T-helper 17 cell (primary cell): ENCODE measurements around the gene VSX1. TPM values are rescaled to one million over a fixed set of nuclear protein-coding genes. Genes with fewer than 3 reads are reported as not detected.

Experiments used
- ATAC-seq: fragments of 150-1000 bp; cut with Tn5 transposase; 2 replicates; pipeline ENCODE4 v1.10.0; 2021; ENCODE audit warnings: mild to moderate bottlenecking, moderate library complexity
- DNase-seq, 3 donors: peaks; one replicate each; pipeline versions ENCODE4 v3.0.0 to v3.0.0-alpha.2; 2020 to 2021
- H3K9me3 ChIP-seq: one replicate; pipeline ENCODE4 v1.7.0; 2013; ENCODE audit warnings: low read length, mild to moderate bottlenecking; ENCODE audit not compliant: control insufficient read depth, poor library complexity, severe bottlenecking
- H3K27ac Mint-ChIP-seq: one replicate; pipeline ENCODE4 v1.8.0; 2022; ENCODE audit warnings: mild to moderate bottlenecking, moderate library complexity, mixed read lengths
- H3K27me3 Mint-ChIP-seq: one replicate; pipeline ENCODE4 v1.8.0; 2022; ENCODE audit warnings: mixed read lengths
- H3K36me3 Mint-ChIP-seq: one replicate; pipeline ENCODE4 v1.8.0; 2022; ENCODE audit warnings: low read depth, mixed read lengths
- H3K4me1 Mint-ChIP-seq: one replicate; pipeline ENCODE4 v1.8.0; 2022; ENCODE audit warnings: mild to moderate bottlenecking, mixed read lengths
- H3K4me3 Mint-ChIP-seq: one replicate; pipeline ENCODE4 v1.8.0; 2022; ENCODE audit warnings: mild to moderate bottlenecking, moderate library complexity, mixed read lengths
- total RNA-seq, 4 donors: library from RNA in 2 of 4; stranded (reverse) in 2 of 4; gene quantifications; one replicate each; pipeline ENCODE4 v1.2.3 and lab custom pipeline; 2022 to 2026

The VSX1 gene
- total RNA-seq, 2 donors from 2014 or later = not detected

DNA sequence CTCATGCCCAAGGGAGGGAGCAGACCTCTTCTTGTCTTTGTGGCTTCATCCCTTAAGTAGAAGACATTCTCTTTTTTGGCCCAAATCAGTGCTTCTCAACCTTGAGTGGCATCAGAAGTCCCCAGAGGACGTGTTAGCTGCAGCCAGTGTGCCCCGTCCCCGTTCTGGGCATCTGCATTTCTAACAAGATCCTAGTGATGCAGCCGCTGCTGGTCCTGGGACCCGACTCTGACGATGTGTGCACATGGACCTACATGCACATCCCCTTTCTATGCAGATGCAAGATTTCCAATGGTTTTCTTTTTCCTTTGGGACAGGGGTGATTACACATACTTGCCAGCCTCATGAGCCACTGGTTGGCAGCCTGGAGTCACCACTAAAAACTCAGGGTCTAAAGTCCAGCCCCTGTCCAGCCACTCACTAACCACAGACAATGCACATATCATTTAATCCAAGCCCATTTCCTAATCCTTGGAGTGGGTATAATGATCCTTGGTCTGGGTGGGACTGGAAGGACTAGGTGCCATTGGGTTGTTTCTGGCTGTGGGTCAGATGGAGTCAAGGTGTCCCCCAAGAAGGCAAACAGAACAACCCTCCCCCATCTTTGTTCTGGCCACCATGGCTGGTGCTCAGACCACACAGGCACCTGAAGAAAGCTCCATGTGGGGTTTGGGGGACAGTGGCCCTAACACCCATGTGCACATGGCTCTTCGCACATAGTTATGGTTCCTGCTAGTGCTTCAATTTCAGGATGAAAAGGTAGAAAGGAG, 30.4 kb downstream of the VSX1 start:
- Mint-ChIP-seq H3K36me3 (peaks cover 3% of the 10 kb centered on the region), H3K27ac (peak overlapping the region; percentile 59), H3K4me3 (no peak overlapping the region), H3K4me1 (peaks cover 48% of the 10 kb centered on the region), H3K27me3 (no peaks in the 10 kb centered on the region)
- ATAC-seq (no peak), DNase-seq (no peak)
- H3K9me3 ChIP-seq = no peaks in the 10 kb centered on the region

DNA sequence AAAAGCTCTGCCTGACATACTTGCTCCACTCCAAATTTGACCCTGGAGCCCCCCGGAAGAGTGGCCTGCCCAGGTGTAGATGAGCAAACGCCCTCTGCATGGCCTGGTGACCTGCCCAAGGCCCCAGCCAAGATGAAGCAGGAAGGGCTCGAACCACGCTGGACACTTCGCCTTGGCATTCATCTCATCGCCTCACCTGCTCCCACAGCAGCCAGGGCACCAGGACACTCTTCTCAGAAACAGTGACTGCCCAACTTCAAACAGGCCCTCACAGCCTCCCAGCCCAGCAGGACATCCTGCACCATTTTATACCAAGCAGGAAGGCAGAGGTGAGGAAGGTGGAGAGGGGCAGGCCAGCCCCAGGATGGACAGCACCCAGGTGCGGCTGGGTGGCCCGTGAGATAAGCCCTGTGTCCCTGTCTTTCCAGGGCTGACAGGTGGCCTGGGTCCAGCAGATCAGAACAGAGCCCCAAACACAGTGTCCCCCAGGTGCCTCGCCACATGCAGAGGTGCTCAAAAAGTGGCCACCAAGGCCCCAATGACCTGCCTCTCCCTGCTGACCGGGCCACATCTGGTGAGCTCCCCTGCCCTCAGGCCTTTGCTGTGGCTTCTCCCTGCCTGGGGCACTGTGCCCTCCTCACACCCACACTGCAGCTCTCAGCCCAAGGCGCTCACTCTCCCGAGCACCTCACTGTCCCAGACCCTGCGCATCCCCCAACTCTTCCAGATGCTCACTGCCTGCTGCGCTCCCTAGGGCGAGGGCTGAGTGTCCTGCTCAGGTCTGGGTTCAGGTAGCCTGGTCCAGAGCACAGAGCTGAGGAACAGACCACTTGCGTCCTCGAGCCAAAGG, 31.2 kb downstream of the VSX1 start:
- Mint-ChIP-seq H3K27ac (peak overlapping the region; percentile 51), H3K27me3 (no peaks in the 10 kb centered on the region), H3K36me3 (peaks cover 3% of the 10 kb centered on the region), H3K4me3 (no peak overlapping the region), H3K4me1 (peaks cover 42% of the 10 kb centered on the region)
- no peak for ATAC-seq
- no peaks in the 10 kb centered on the region for H3K9me3 ChIP-seq
- DNase-seq = no peak

DNA sequence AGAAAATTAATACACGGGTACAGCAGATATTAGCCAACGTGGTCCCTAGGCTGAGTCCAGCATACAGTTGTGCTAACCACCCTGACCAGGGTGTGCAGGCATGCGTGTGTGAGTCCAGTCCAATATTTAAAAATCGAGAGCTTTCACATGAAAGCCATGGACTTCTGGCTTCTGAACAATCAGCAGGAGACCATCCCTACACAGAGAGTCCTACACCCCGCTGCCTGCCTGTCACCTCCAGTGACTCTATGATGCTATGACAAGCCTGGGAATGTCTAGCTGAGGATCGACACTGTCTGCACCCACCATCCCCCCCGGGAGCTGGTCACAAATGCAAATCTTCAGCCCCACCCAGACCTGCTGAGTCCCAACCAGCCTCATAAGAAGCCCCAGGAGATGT, 31.9 kb downstream of the VSX1 start:
- Mint-ChIP-seq H3K27me3 (no peaks in the 10 kb centered on the region), H3K4me1 (peaks cover 41% of the 10 kb centered on the region), H3K4me3 (no peak overlapping the region), H3K36me3 (peaks cover 3% of the 10 kb centered on the region), H3K27ac (peak overlapping the region; percentile 51)
- ATAC-seq = no peak
- no peaks in the 10 kb centered on the region for H3K9me3 ChIP-seq
- no peak for DNase-seq

DNA sequence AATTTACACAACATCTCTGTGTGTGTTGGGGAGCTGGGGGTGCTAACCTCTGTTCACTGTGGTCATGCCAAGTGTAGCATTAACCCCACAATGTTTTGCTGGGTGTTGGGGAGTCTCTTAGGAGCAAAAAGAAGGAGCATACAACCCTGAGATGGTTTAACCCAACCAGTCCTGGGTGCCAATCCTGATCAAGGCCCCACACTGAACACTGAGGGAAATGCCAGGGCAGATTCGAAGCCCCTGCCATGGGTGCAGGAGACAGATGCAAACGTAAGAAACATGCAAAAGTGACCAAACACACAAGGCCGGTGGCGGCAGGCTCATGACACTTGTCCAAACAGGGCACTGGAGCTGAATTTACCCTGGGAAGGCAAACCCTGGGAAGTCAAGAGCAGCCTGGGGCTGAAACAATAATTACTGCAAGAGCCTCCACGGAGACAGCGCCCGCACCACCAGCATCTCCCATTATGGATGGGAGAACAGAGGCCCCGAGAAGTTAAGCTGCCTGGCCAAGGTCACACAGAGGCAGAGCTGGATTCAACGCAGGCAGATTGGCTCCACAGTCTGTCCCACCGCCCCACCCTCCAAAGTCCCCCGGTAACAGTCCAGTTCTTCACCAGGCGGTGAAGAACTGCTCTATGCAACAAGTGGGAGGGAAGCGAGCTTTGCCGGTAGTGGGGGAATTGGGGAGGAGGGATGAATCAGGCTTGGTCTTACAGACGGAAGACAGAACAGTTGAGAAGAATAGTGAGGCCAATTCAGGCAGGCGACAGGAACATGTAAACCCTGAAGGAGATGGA, 32.5 kb downstream of the VSX1 start:
- Mint-ChIP-seq H3K27ac (peak overlapping the region; percentile 51), H3K4me1 (peaks cover 35% of the 10 kb centered on the region), H3K4me3 (no peak overlapping the region), H3K27me3 (no peaks in the 10 kb centered on the region), H3K36me3 (peaks cover 3% of the 10 kb centered on the region)
- DNase-seq (no peak), ATAC-seq (no peak)
- H3K9me3 ChIP-seq = no peaks in the 10 kb centered on the region

- H3K36me3 Mint-ChIP-seq = peaks cover 3% of the 10 kb centered on the region
- ATAC-seq = no peak
- no peak overlapping the region for H3K4me3 Mint-ChIP-seq
- DNase-seq = no peak
- peaks cover 28% of the 10 kb centered on the region for H3K4me1 Mint-ChIP-seq
- H3K27me3 Mint-ChIP-seq = no peaks in the 10 kb centered on the region
- H3K27ac Mint-ChIP-seq = peak overlapping the region; percentile 37
- H3K9me3 ChIP-seq = no peaks in the 10 kb centered on the region
These were observed 33.4 kb downstream of the VSX1 start for GRCh38 chr20:25048519-25048952.

- peak; percentile 57 for ATAC-seq
- H3K27me3 Mint-ChIP-seq = no peaks in the 10 kb centered on the region
- peaks cover 3% of the 10 kb centered on the region for H3K36me3 Mint-ChIP-seq
- H3K4me1 Mint-ChIP-seq = peaks cover 30% of the 10 kb centered on the region
- H3K27ac Mint-ChIP-seq = peak overlapping the region; percentile 61
- no peak for DNase-seq
- H3K9me3 ChIP-seq = no peaks in the 10 kb centered on the region
- H3K4me3 Mint-ChIP-seq = no peak overlapping the region
These were observed 34.2 kb downstream of the VSX1 start for GRCh38 chr20:25047766-25048165.

DNA sequence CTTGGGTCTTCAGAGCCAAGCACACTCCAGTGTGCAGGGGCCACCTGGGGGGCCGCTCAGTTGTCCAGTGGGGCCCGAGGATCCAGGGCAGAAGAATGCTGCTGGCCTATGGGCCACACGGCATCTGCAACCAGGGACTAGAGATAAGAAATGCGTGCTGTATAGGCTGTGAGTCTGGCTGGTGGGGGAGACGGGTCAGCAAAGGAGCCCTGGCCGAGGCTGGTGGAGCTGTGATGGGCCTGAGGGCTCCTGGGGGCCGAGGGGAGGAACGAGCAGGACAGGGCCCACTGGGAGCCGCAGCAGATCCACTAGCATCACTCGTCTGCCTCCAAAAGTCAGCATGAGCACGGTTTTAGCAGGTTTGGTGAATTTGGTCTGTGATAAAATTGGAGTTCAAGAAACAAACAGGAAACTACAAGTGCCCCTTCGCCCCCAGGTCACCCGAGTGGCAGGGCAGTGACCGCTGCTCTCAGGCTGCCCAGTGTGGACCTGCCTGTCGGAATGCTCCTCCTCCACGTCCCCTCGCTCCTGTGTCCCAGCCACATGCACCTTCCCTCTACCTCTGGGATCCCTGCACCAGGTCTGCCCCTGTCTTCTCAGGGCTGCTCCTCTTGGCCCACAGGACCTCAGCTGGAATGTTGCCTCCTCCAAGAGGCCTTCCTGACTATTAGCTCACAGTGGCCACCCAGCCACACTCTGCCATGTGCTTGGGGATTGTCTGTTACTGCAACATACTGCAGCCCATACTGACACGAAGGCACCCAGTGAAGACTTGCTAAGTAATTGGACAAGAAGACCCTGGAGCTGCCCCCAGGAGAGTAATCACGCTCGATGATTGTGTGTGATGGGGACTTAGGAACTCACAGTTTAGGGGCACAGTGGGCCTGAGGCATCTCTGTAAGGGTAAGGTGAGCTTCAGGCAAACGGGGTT, 34.9 kb downstream of the VSX1 start:
- no peaks in the 10 kb centered on the region for H3K9me3 ChIP-seq
- DNase-seq (no peak), ATAC-seq (no peak)
- Mint-ChIP-seq H3K36me3 (peaks cover 3% of the 10 kb centered on the region), H3K27ac (peak overlapping the region; percentile 92), H3K27me3 (no peaks in the 10 kb centered on the region), H3K4me3 (no peak overlapping the region), H3K4me1 (peaks cover 32% of the 10 kb centered on the region)

- ATAC-seq = no peak
- Mint-ChIP-seq H3K4me3 (no peak overlapping the region), H3K27ac (peak overlapping the region; percentile 92), H3K36me3 (peaks cover 3% of the 10 kb centered on the region), H3K27me3 (no peaks in the 10 kb centered on the region), H3K4me1 (peaks cover 25% of the 10 kb centered on the region)
- DNase-seq = no peak
- no peaks in the 10 kb centered on the region for H3K9me3 ChIP-seq
These were observed 35.7 kb downstream of the VSX1 start for GRCh38 chr20:25046181-25046641.

- DNase-seq = no peak
- Mint-ChIP-seq H3K4me1 (peaks cover 22% of the 10 kb centered on the region), H3K4me3 (no peak overlapping the region), H3K36me3 (no peaks in the 10 kb centered on the region), H3K27me3 (no peaks in the 10 kb centered on the region), H3K27ac (peak overlapping the region; percentile 92)
- no peaks in the 10 kb centered on the region for H3K9me3 ChIP-seq
- no peak for ATAC-seq
These were observed 36.6 kb downstream of the VSX1 start for GRCh38 chr20:25045343-25045712.

GRCh38 chr20:25044660-25045342, 37.1 kb downstream of the VSX1 start:
- H3K9me3 ChIP-seq = no peaks in the 10 kb centered on the region
- DNase-seq (no peak), ATAC-seq (no peak)
- no peak overlapping the region for H3K4me3 Mint-ChIP-seq
- no peaks in the 10 kb centered on the region for H3K36me3 Mint-ChIP-seq
- H3K27me3 Mint-ChIP-seq = no peaks in the 10 kb centered on the region
- H3K27ac Mint-ChIP-seq = peak overlapping the region; percentile 92
- peaks cover 20% of the 10 kb centered on the region for H3K4me1 Mint-ChIP-seq

- H3K4me3 Mint-ChIP-seq = peak overlapping the region; percentile 57
- H3K4me1 Mint-ChIP-seq = peaks cover 17% of the 10 kb centered on the region
- no peak for ATAC-seq
- no peak for DNase-seq
- H3K36me3 Mint-ChIP-seq = no peaks in the 10 kb centered on the region
- H3K9me3 ChIP-seq = no peaks in the 10 kb centered on the region
- H3K27me3 Mint-ChIP-seq = no peaks in the 10 kb centered on the region
- H3K27ac Mint-ChIP-seq = peak overlapping the region; percentile 92
These were observed 37.7 kb downstream of the VSX1 start for GRCh38 chr20:25044261-25044560.
